Naive thymus-derived CD4-positive, alpha-beta T cell (primary cell): ENCODE measurements around the gene SLC43A3. TPM values are rescaled to one million over a fixed set of nuclear protein-coding genes. Genes with fewer than 3 reads are reported as not detected.
A peak's percentile ranks its signal among the peaks of the same experiment; 100 is the strongest.

Experiments
- ATAC-seq: fragments of 150-1000 bp; cut with Tn5 transposase; 2 replicates; pipeline ENCODE4 v1.10.0; 2021; ENCODE audit warnings: mild to moderate bottlenecking, moderate library complexity
- CTCF ChIA-PET: fragments of 350-600 bp; sonication (Branson Sonifier 250); formaldehyde crosslinking; loops from one replicate; lab custom pipeline; 2021; ENCODE audit warnings: antibody characterized with exemption; lab: Charles Lee
- POLR2A ChIA-PET: fragments of 350-600 bp; sonication (Branson Sonifier 250); formaldehyde crosslinking; loops from one replicate; lab custom pipeline; 2021; ENCODE audit warnings: antibody characterized with exemption, inconsistent platforms; lab: Charles Lee
- DNase-seq, 9 donors: peaks; one replicate each; pipeline versions ENCODE4 v3.0.0 to v3.0.0-alpha.2; 2020 to 2022; ENCODE audit warnings: mixed read lengths in 1 of 9
- H3K27ac ChIP-seq: one replicate; pipeline ENCODE4 v1.7.0; 2013; ENCODE audit warnings: mild to moderate bottlenecking, low read depth, low read length, moderate library complexity
- H3K27me3 ChIP-seq, 2 donors: one replicate each; pipeline ENCODE4 v1.7.0; 2013; ENCODE audit warnings: low read length in 2 of 2, mild to moderate bottlenecking in 2 of 2, moderate library complexity in 2 of 2; ENCODE audit not compliant: control insufficient read depth in 2 of 2, insufficient read depth in 2 of 2
- H3K36me3 ChIP-seq, 3 experiments: 1 replicate in 2 of 3; 2 replicates in 1 of 3; pipeline ENCODE4 v1.7.0; 2013; ENCODE audit warnings: low read length in 3 of 3, mild to moderate bottlenecking in 3 of 3, moderate library complexity in 1 of 3; ENCODE audit not compliant: insufficient read depth in 3 of 3, control insufficient read depth in 2 of 3
- H3K4me1 ChIP-seq, 2 donors: one replicate each; pipeline ENCODE4 v1.7.0; 2013; ENCODE audit warnings: low read length in 2 of 2, mild to moderate bottlenecking in 2 of 2, moderate library complexity in 1 of 2; ENCODE audit not compliant: control insufficient read depth in 2 of 2, insufficient read depth in 2 of 2
- H3K4me3 ChIP-seq: 2 replicates; pipeline ENCODE4 v1.7.0; 2013; ENCODE audit warnings: mild to moderate bottlenecking, low read length
- H3K9me3 ChIP-seq, 3 experiments: 1 replicate in 2 of 3; 2 replicates in 1 of 3; pipeline ENCODE4 v1.7.0; 2013; ENCODE audit warnings: low read length in 3 of 3; ENCODE audit not compliant: control insufficient read depth in 2 of 3
- H3K27ac Mint-ChIP-seq, 9 donors: one replicate each; pipeline ENCODE4 v1.8.0; 2020 to 2022; ENCODE audit warnings: mixed read lengths in 9 of 9, mild to moderate bottlenecking in 8 of 9, moderate library complexity in 5 of 9, inconsistent platforms in 2 of 9
- H3K27me3 Mint-ChIP-seq, 5 donors: one replicate each; pipeline ENCODE4 v1.8.0; 2021 to 2022; ENCODE audit warnings: mixed read lengths in 5 of 5, mild to moderate bottlenecking in 1 of 5
- H3K36me3 Mint-ChIP-seq, 5 donors: one replicate each; pipeline ENCODE4 v1.8.0; 2020 to 2022; ENCODE audit warnings: mixed read lengths in 5 of 5, mild to moderate bottlenecking in 3 of 5, inconsistent platforms in 1 of 5
- H3K4me1 Mint-ChIP-seq, 7 donors: one replicate each; pipeline ENCODE4 v1.8.0; 2020 to 2022; ENCODE audit warnings: mixed read lengths in 7 of 7, mild to moderate bottlenecking in 3 of 7, inconsistent platforms in 1 of 7
- H3K4me3 Mint-ChIP-seq, 10 donors: one replicate each; pipeline ENCODE4 v1.8.0; 2020 to 2022; ENCODE audit warnings: mild to moderate bottlenecking in 10 of 10, mixed read lengths in 10 of 10, moderate library complexity in 6 of 10, inconsistent platforms in 2 of 10
- H3K9me3 Mint-ChIP-seq, 11 donors: one replicate each; pipeline ENCODE4 v1.8.0; 2020 to 2022; ENCODE audit warnings: mixed read lengths in 11 of 11, mild to moderate bottlenecking in 4 of 11, inconsistent platforms in 1 of 11, moderate library complexity in 1 of 11
- intact Hi-C, 2 donors: fragments of 100-400 bp; cut with micrococcal nuclease; formaldehyde crosslinking; loops; one replicate each; pipeline ENCODE4 v1.15.1; 2023
- polyA plus RNA-seq, 2 donors: library from polyadenylated mRNA; unstranded; fragments of 300-500 nt; fragmentation: Illumina TruSeq; gene quantifications; one replicate each; pipeline ENCODE4 v1.2.3, GENCODE V29; 2021
- total RNA-seq, 6 experiments: library from RNA in 5 of 6; stranded (reverse) in 5 of 6; gene quantifications; 1 replicate in 5 of 6; 2 replicates in 1 of 6; pipeline ENCODE4 v1.2.3 and lab custom pipeline; 2021 to 2026

The SLC43A3 gene
- total and polyA plus RNA-seq, 7 experiments from 2014 or later: 10.0 to 67.9 (median 12.2) TPM

- H3K9me3 ChIP-seq: no peaks in the 10 kb centered on the region
- H3K36me3 Mint-ChIP-seq: peaks cover 12 to 74% (median 38%) of the 10 kb centered on the region in 5 donors
- ATAC-seq (no peak), DNase-seq (no peak)
- peaks cover 0 to 2% of the 10 kb centered on the region in 2 donors for H3K4me1 ChIP-seq
- no peaks in the 10 kb centered on the region for H3K27me3 ChIP-seq
- H3K27ac Mint-ChIP-seq: no peak overlapping the region
- H3K36me3 ChIP-seq: peaks cover 3 to 42% (median 4%) of the 10 kb centered on the region in 3 experiments
- H3K4me3 ChIP-seq: no peak overlapping the region
- ChIA-PET CTCF (no interaction called here), POLR2A (no interaction called here)
- peaks cover 0 to 3% (median 0%) of the 10 kb centered on the region in 11 donors for H3K9me3 Mint-ChIP-seq
- H3K4me3 Mint-ChIP-seq: no peak overlapping the region
- H3K27ac ChIP-seq: no peak overlapping the region
- H3K4me1 Mint-ChIP-seq: peaks cover 0 to 6% (median 5%) of the 10 kb centered on the region in 7 donors
- intact Hi-C loops: no loop called here
- H3K27me3 Mint-ChIP-seq: no peaks in the 10 kb centered on the region
These were observed 10.5 kb downstream of the SLC43A3 start for GRCh38 chr11:57416436-57416835.

- no peak for DNase-seq
- H3K36me3 Mint-ChIP-seq: peaks cover 12 to 72% (median 35%) of the 10 kb centered on the region in 5 donors
- Histone ChIP-seq H3K9me3 (no peaks in the 10 kb centered on the region), H3K27ac (no peak overlapping the region), H3K36me3 (peaks cover 3 to 49% (median 4%) of the 10 kb centered on the region in 3 experiments), H3K4me3 (no peak overlapping the region), H3K27me3 (no peaks in the 10 kb centered on the region), H3K4me1 (no peaks in the 10 kb centered on the region)
- POLR2A ChIA-PET: no interaction called here
- H3K27me3 Mint-ChIP-seq: no peaks in the 10 kb centered on the region
- H3K27ac Mint-ChIP-seq: no peak overlapping the region
- H3K4me1 Mint-ChIP-seq: peaks cover 0 to 9% (median 5%) of the 10 kb centered on the region in 7 donors
- no peak overlapping the region for H3K4me3 Mint-ChIP-seq
- intact Hi-C loops: no loop called here
- CTCF ChIA-PET: no interaction called here
- H3K9me3 Mint-ChIP-seq: peaks cover 0 to 3% (median 0%) of the 10 kb centered on the region in 11 donors
- no peak for ATAC-seq
These were observed 12.2 kb downstream of the SLC43A3 start for GRCh38 chr11:57414612-57415212.

- H3K27me3 Mint-ChIP-seq: no peaks in the 10 kb centered on the region
- DNase-seq (no peak), ATAC-seq (no peak)
- peaks cover 0 to 7% (median 5%) of the 10 kb centered on the region in 7 donors for H3K4me1 Mint-ChIP-seq
- H3K27ac Mint-ChIP-seq: peak overlapping the region in 4 of 9 donors; percentile 7 to 63 (median 30)
- CTCF ChIA-PET: no interaction called here
- H3K27me3 ChIP-seq: no peaks in the 10 kb centered on the region
- H3K27ac ChIP-seq: no peak overlapping the region
- no peaks in the 10 kb centered on the region for H3K4me1 ChIP-seq
- POLR2A ChIA-PET: no interaction called here
- intact Hi-C loops: no loop called here
- H3K36me3 ChIP-seq: peaks cover 3 to 59% (median 4%) of the 10 kb centered on the region in 3 experiments
- H3K4me3 ChIP-seq: no peak overlapping the region
- peaks cover 0 to 3% (median 0%) of the 10 kb centered on the region in 11 donors for H3K9me3 Mint-ChIP-seq
- H3K36me3 Mint-ChIP-seq: peaks cover 12 to 74% (median 35%) of the 10 kb centered on the region in 5 donors
- H3K9me3 ChIP-seq: no peaks in the 10 kb centered on the region
- H3K4me3 Mint-ChIP-seq: no peak overlapping the region
These were observed 13.2 kb downstream of the SLC43A3 start for GRCh38 chr11:57413681-57414080.

- Mint-ChIP-seq H3K9me3 (peaks cover 0 to 3% (median 0%) of the 10 kb centered on the region in 11 donors), H3K4me3 (no peak overlapping the region), H3K36me3 (peaks cover 16 to 80% (median 42%) of the 10 kb centered on the region in 5 donors), H3K4me1 (peaks cover 5 to 27% (median 8%) of the 10 kb centered on the region in 7 donors), H3K27me3 (no peaks in the 10 kb centered on the region), H3K27ac (peak overlapping the region in 1 of 9 donors; percentile 55)
- no peak for DNase-seq
- Histone ChIP-seq H3K27ac (no peak overlapping the region), H3K4me3 (no peak overlapping the region), H3K36me3 (peaks cover 0 to 54% (median 9%) of the 10 kb centered on the region in 3 experiments), H3K27me3 (no peaks in the 10 kb centered on the region), H3K9me3 (no peaks in the 10 kb centered on the region), H3K4me1 (no peaks in the 10 kb centered on the region)
- ChIA-PET POLR2A (no interaction called here), CTCF (interaction anchor here (0.6 kb wide), 1 partner anchor 820 kb away, joined by 3 read pairs; no protein-coding TSS in a partner anchor)
- no peak for ATAC-seq
- intact Hi-C loops: no loop called here
These were observed 16.6 kb downstream of the SLC43A3 start for GRCh38 chr11:57410287-57410686.

GRCh38 chr11:57409321-57410100 is 17.4 kb downstream of the SLC43A3 start:
- DNase-seq: no peak
- intact Hi-C loops: no loop called here
- no peak overlapping the region for H3K4me3 Mint-ChIP-seq
- H3K36me3 ChIP-seq: peaks cover 0 to 46% (median 9%) of the 10 kb centered on the region in 3 experiments
- peak overlapping the region in 2 of 9 donors; percentile 51 to 55 for H3K27ac Mint-ChIP-seq
- no peaks in the 10 kb centered on the region for H3K4me1 ChIP-seq
- no peaks in the 10 kb centered on the region for H3K9me3 ChIP-seq
- ChIA-PET POLR2A (interaction anchor here (0.5 kb wide), 2 partner anchors 160 to 1771 kb away, joined by 3 to 4 read pairs; no protein-coding TSS in a partner anchor), CTCF (interaction anchor here (0.6 kb wide), 1 partner anchor 820 kb away, joined by 3 read pairs; no protein-coding TSS in a partner anchor)
- H3K4me3 ChIP-seq: no peak overlapping the region
- no peak for ATAC-seq
- no peaks in the 10 kb centered on the region for H3K27me3 ChIP-seq
- peaks cover 5 to 27% (median 8%) of the 10 kb centered on the region in 7 donors for H3K4me1 Mint-ChIP-seq
- no peak overlapping the region for H3K27ac ChIP-seq
- peaks cover 0 to 3% (median 0%) of the 10 kb centered on the region in 11 donors for H3K9me3 Mint-ChIP-seq
- no peaks in the 10 kb centered on the region for H3K27me3 Mint-ChIP-seq
- H3K36me3 Mint-ChIP-seq: peaks cover 16 to 79% (median 42%) of the 10 kb centered on the region in 5 donors

- Mint-ChIP-seq H3K27ac (no peak overlapping the region), H3K9me3 (peaks cover 0 to under 1% (median 0%) of the 10 kb centered on the region in 11 donors), H3K4me1 (peaks cover 2 to 26% (median 8%) of the 10 kb centered on the region in 7 donors), H3K4me3 (no peak overlapping the region), H3K27me3 (no peaks in the 10 kb centered on the region), H3K36me3 (peaks cover 13 to 72% (median 42%) of the 10 kb centered on the region in 5 donors)
- Histone ChIP-seq H3K9me3 (no peaks in the 10 kb centered on the region), H3K27me3 (no peaks in the 10 kb centered on the region), H3K27ac (no peak overlapping the region), H3K36me3 (peaks cover 0 to 39% (median 9%) of the 10 kb centered on the region in 3 experiments), H3K4me1 (no peaks in the 10 kb centered on the region), H3K4me3 (no peak overlapping the region)
- intact Hi-C loops: no loop called here
- POLR2A ChIA-PET: interaction anchor here (0.5 kb wide), 1 partner anchor 161 kb away, joined by 3 read pairs; no protein-coding TSS in a partner anchor
- ATAC-seq (no peak), DNase-seq (no peak)
- CTCF ChIA-PET: no interaction called here
These were observed 18.1 kb downstream of the SLC43A3 start for GRCh38 chr11:57408771-57409170.
